H9 (cell line): Measurements from ENCODE around the gene OTUD3. TPM values are rescaled to one million over a fixed set of nuclear protein-coding genes. Genes with fewer than 3 reads are reported as not detected.

Experiments
- DNase-seq: peaks from one replicate; pipeline ENCODE4 v3.0.0-alpha.2; 2017
- H2AFZ ChIP-seq: one replicate; pipeline ENCODE4 v1.6.1; 2013; ENCODE audit warnings: mild to moderate bottlenecking, low read length, control low read depth, moderate library complexity
- H2AK5ac ChIP-seq: 2 replicates; pipeline ENCODE4 v1.6.1; 2013; ENCODE audit warnings: low read length, control low read depth, mixed read lengths; ENCODE audit not compliant: insufficient read length
- H2BK120ac ChIP-seq: one replicate; pipeline ENCODE4 v1.6.1; 2013; ENCODE audit warnings: low read depth, mild to moderate bottlenecking, low read length, control low read depth, inconsistent platforms; ENCODE audit not compliant: poor library complexity, severe bottlenecking
- H2BK12ac ChIP-seq: 2 replicates; pipeline ENCODE4 v1.6.1; 2013; ENCODE audit warnings: low read length, control low read depth, mixed read lengths, low read depth; ENCODE audit not compliant: insufficient read length
- H2BK15ac ChIP-seq: 2 replicates; pipeline ENCODE4 v1.6.1; 2013; ENCODE audit warnings: low read depth, low read length, control low read depth
- H2BK20ac ChIP-seq: one replicate; pipeline ENCODE4 v1.6.1; 2013; ENCODE audit warnings: low read depth, mild to moderate bottlenecking, low read length, control low read depth, inconsistent platforms; ENCODE audit not compliant: poor library complexity, severe bottlenecking
- H2BK5ac ChIP-seq: 2 replicates; pipeline ENCODE4 v1.6.1; 2013; ENCODE audit warnings: low read length, control low read depth, mixed read lengths; ENCODE audit not compliant: insufficient read length
- H3K14ac ChIP-seq: 2 replicates; pipeline ENCODE4 v1.6.1; 2013; ENCODE audit warnings: low read length, control low read depth; ENCODE audit not compliant: insufficient read depth
- H3K18ac ChIP-seq: 2 replicates; pipeline ENCODE4 v1.6.1; 2013; ENCODE audit warnings: low read depth, mild to moderate bottlenecking, mixed read lengths, low read length, control low read depth; ENCODE audit not compliant: insufficient read length
- H3K23ac ChIP-seq: 2 replicates; pipeline ENCODE4 v1.6.1; 2013; ENCODE audit warnings: low read length, control low read depth, mixed read lengths, low read depth; ENCODE audit not compliant: insufficient read length
- H3K23me2 ChIP-seq: 2 replicates; pipeline ENCODE4 v1.6.1; 2013; ENCODE audit warnings: low read depth, mild to moderate bottlenecking, mixed read lengths, low read length, control low read depth; ENCODE audit not compliant: insufficient read length, poor library complexity, severe bottlenecking
- H3K27ac ChIP-seq: 2 replicates; pipeline ENCODE4 v1.5.1; 2013; ENCODE audit warnings: low read length, control low read depth, mixed read lengths, low read depth; ENCODE audit not compliant: insufficient read length
- H3K27me3 ChIP-seq: 2 replicates; pipeline ENCODE4 v1.6.1; 2013; ENCODE audit warnings: low read length, control low read depth, inconsistent platforms; ENCODE audit not compliant: insufficient read depth
- H3K4ac ChIP-seq: 2 replicates; pipeline ENCODE4 v1.6.1; 2013; ENCODE audit warnings: low read depth, mild to moderate bottlenecking, control low read depth, inconsistent platforms, low read length, moderate library complexity
- H3K4me1 ChIP-seq: 2 replicates; pipeline ENCODE4 v1.6.1; 2013; ENCODE audit warnings: low read length, control low read depth, inconsistent platforms; ENCODE audit not compliant: insufficient read depth
- H3K4me2 ChIP-seq: 2 replicates; pipeline ENCODE4 v1.6.1; 2013; ENCODE audit warnings: low read length, control low read depth, mixed read lengths; ENCODE audit not compliant: insufficient read length, insufficient read depth
- H3K56ac ChIP-seq: 2 replicates; pipeline ENCODE4 v1.6.1; 2013; ENCODE audit warnings: low read depth, mild to moderate bottlenecking, mixed read lengths, low read length, control low read depth; ENCODE audit not compliant: insufficient read length
- H3K79me1 ChIP-seq: 2 replicates; pipeline ENCODE4 v1.6.1; 2013; ENCODE audit warnings: low read depth, mild to moderate bottlenecking, moderate library complexity, low read length, control low read depth, inconsistent platforms; ENCODE audit not compliant: insufficient read depth, poor library complexity, severe bottlenecking
- H3K79me2 ChIP-seq: 2 replicates; pipeline ENCODE4 v1.6.1; 2013; ENCODE audit warnings: low read length, control low read depth, inconsistent platforms; ENCODE audit not compliant: insufficient read depth
- H3K9ac ChIP-seq: 2 replicates; pipeline ENCODE4 v1.6.1; 2013; ENCODE audit warnings: low read length, control low read depth, mixed read lengths; ENCODE audit not compliant: insufficient read length; ENCODE audit errors: extremely low read depth
- H3K9me3 ChIP-seq: one replicate; pipeline ENCODE4 v1.6.1; 2013; ENCODE audit warnings: low read depth, low read length, inconsistent platforms; ENCODE audit not compliant: control insufficient read depth
- H3T11ph ChIP-seq: one replicate; pipeline ENCODE4 v1.6.1; 2013; ENCODE audit warnings: mild to moderate bottlenecking, low read length, control low read depth, inconsistent platforms
- H4K20me1 ChIP-seq: one replicate; pipeline ENCODE4 v1.6.1; 2013; ENCODE audit not compliant: control insufficient read depth, insufficient read length, insufficient read depth
- H4K5ac ChIP-seq: 2 replicates; pipeline ENCODE4 v1.6.1; 2013; ENCODE audit warnings: low read depth, mild to moderate bottlenecking, mixed read lengths, low read length, control low read depth; ENCODE audit not compliant: insufficient read length
- H4K8ac ChIP-seq: replicated peaks from 2 replicates; pipeline ENCODE4 v1.6.1; 2013; ENCODE audit warnings: low read length, control low read depth, mixed read lengths, low read depth; ENCODE audit not compliant: insufficient read length
- H4K91ac ChIP-seq: 2 replicates; pipeline ENCODE4 v1.6.1; 2013; ENCODE audit warnings: low read depth, mild to moderate bottlenecking, moderate library complexity, mixed read lengths, low read length, control low read depth; ENCODE audit not compliant: insufficient read length
- H3K27ac Mint-ChIP-seq, 3 experiments: 2 replicates in 2 of 3; 3 replicates in 1 of 3; pipeline ENCODE4 v1.8.0; 2020 to 2021; ENCODE audit warnings: mixed read lengths in 3 of 3, mild to moderate bottlenecking in 1 of 3, moderate library complexity in 1 of 3
- H3K27me3 Mint-ChIP-seq: 2 replicates; pipeline ENCODE4 v1.8.0; 2021; ENCODE audit warnings: low read depth, mild to moderate bottlenecking, moderate library complexity, mixed read lengths
- H3K36me3 Mint-ChIP-seq, 3 experiments: 2 replicates in 2 of 3; 3 replicates in 1 of 3; pipeline ENCODE4 v1.8.0; 2020 to 2021; ENCODE audit warnings: low read depth in 3 of 3, mixed read lengths in 3 of 3; ENCODE audit not compliant: insufficient read depth in 1 of 3
- H3K4me1 Mint-ChIP-seq, 2 experiments: 2 replicates each; pipeline ENCODE4 v1.8.0; 2020; ENCODE audit warnings: mixed read lengths in 2 of 2
- H3K4me3 Mint-ChIP-seq, 2 experiments: 2 replicates in 1 of 2; 3 replicates in 1 of 2; pipeline ENCODE4 v1.8.0; 2020 to 2021; ENCODE audit warnings: mild to moderate bottlenecking in 2 of 2, mixed read lengths in 2 of 2, moderate library complexity in 1 of 2
- H3K9me3 Mint-ChIP-seq, 2 experiments: 2 replicates in 1 of 2; 3 replicates in 1 of 2; pipeline ENCODE4 v1.8.0; 2020; ENCODE audit warnings: mild to moderate bottlenecking in 2 of 2, mixed read lengths in 2 of 2, moderate library complexity in 1 of 2
- WGBS: extraction: QIAGEN DNeasy Blood & Tissue Kit; methylation state at CpG from one replicate; pipeline ENCODE4 v1.1.7; 2013; ENCODE audit warnings: missing lambda C conversion rate, low lambda C conversion rate, mixed read lengths; ENCODE audit not compliant: insufficient read length; ENCODE audit errors: extremely low coverage; 5-methylcytosine and 5-hydroxymethylcytosine counted together
- total RNA-seq: library from RNA; stranded (reverse); gene quantifications from 2 replicates; pipeline ENCODE4 v1.2.1, GENCODE V29; 2021
- TF ChIP-seq, protein P1 (sequence below): fragments of 200-600 bp; sonication (generic); conservative IDR thresholded peaks from 3 replicates; pipeline ENCODE4 v1.8.0; 2021; ENCODE audit warnings: antibody characterized with exemption, mild to moderate bottlenecking

The OTUD3 gene
- total RNA-seq, 1 experiment from 2014 or later: 12.0 TPM

GRCh38 chr1:19942088-19942487, 59.9 kb downstream of the OTUD3 start:
- no peak overlapping the region for H2BK120ac ChIP-seq
- H3K36me3 Mint-ChIP-seq: no peaks in the 10 kb centered on the region; a peak in 2 of 7 replicates

More at GRCh38 chr1:19942088-19942487, 59.9 kb downstream of the OTUD3 start:
- Histone ChIP-seq H3K4me2 (no peak overlapping the region), H3K9me3 (no peaks in the 10 kb centered on the region), H2AFZ (no peak overlapping the region), H3K27ac (no peak overlapping the region), H2AK5ac (no peak overlapping the region), H4K5ac (no peak overlapping the region), H3K14ac (no peak overlapping the region), H2BK20ac (no peak overlapping the region), H2BK5ac (no peak overlapping the region), H3K4ac (no peak overlapping the region), H3K4me1 (no peaks in the 10 kb centered on the region), H3T11ph (no peak overlapping the region), H3K18ac (no peak overlapping the region), H3K23ac (no peak overlapping the region), H2BK12ac (no peak overlapping the region), H3K23me2 (no peaks in the 10 kb centered on the region), H4K20me1 (no peaks in the 10 kb centered on the region), H4K8ac (no peak overlapping the region), H3K27me3 (no peaks in the 10 kb centered on the region), H2BK15ac (no peak overlapping the region), H3K56ac (no peak overlapping the region), H3K79me2 (no peaks in the 10 kb centered on the region), H3K79me1 (no peaks in the 10 kb centered on the region), H4K91ac (no peak overlapping the region), H3K9ac (no peak overlapping the region)
- H3K4me1 Mint-ChIP-seq: peaks cover 9% of the 10 kb centered on the region in 2 experiments
- H3K27ac Mint-ChIP-seq: no peak overlapping the region
- no peak overlapping the region for H3K4me3 Mint-ChIP-seq
- peaks cover 5% of the 10 kb centered on the region; the same call in 1 of the 2 replicates for H3K27me3 Mint-ChIP-seq
- TF ChIP-seq, protein P1, sequence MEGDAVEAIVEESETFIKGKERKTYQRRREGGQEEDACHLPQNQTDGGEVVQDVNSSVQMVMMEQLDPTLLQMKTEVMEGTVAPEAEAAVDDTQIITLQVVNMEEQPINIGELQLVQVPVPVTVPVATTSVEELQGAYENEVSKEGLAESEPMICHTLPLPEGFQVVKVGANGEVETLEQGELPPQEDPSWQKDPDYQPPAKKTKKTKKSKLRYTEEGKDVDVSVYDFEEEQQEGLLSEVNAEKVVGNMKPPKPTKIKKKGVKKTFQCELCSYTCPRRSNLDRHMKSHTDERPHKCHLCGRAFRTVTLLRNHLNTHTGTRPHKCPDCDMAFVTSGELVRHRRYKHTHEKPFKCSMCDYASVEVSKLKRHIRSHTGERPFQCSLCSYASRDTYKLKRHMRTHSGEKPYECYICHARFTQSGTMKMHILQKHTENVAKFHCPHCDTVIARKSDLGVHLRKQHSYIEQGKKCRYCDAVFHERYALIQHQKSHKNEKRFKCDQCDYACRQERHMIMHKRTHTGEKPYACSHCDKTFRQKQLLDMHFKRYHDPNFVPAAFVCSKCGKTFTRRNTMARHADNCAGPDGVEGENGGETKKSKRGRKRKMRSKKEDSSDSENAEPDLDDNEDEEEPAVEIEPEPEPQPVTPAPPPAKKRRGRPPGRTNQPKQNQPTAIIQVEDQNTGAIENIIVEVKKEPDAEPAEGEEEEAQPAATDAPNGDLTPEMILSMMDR: no peak
- peaks cover 0 to 11% of the 10 kb centered on the region in 2 experiments; a peak in 3 of 5 replicates for H3K9me3 Mint-ChIP-seq
- DNase-seq: no peak
- WGBS: no CpG with 5 or more reads among the region's 3 CpGs
